Astrocyte (in vitro differentiated cells and primary cell): Measurements from ENCODE around the gene MTHFS. TPM values are rescaled to one million over a fixed set of nuclear protein-coding genes. Genes with fewer than 3 reads are reported as not detected.
A peak's percentile ranks its signal among the peaks of the same experiment; 100 is the strongest.
"Not testable (repeated sequence)": the region's sequence is repeated elsewhere in the genome, so short reads cannot be mapped to it uniquely, and the experiment has no call there.

Source experiments
- DNase-seq: peaks from one replicate; pipeline ENCODE4 v3.0.0-alpha.2; 2010; ENCODE audit warnings: low read depth
- FAIRE-seq: peaks from 2 replicates; lab custom pipeline; 2011; peaks lifted over from hg19 to GRCh38; lab: Jason Lieb, UNC
- H2AFZ ChIP-seq: 2 replicates; pipeline ENCODE4 v1.6.0; 2012; ENCODE audit warnings: low read depth, low read length, inconsistent platforms
- H3K27ac ChIP-seq: 2 replicates; pipeline ENCODE4 v1.5.1; 2011; ENCODE audit warnings: low read depth, low read length, inconsistent platforms
- H3K27me3 ChIP-seq: 2 replicates; pipeline ENCODE4 v1.6.0; 2011; ENCODE audit warnings: low read length, inconsistent platforms; ENCODE audit not compliant: insufficient read depth
- H3K36me3 ChIP-seq: 2 replicates; pipeline ENCODE4 v1.5.1; 2011; ENCODE audit warnings: low read length, inconsistent platforms; ENCODE audit not compliant: insufficient read depth
- H3K4me1 ChIP-seq: 2 replicates; pipeline ENCODE4 v1.5.1; 2011; ENCODE audit warnings: low read length, inconsistent platforms; ENCODE audit not compliant: insufficient read depth
- H3K4me2 ChIP-seq: 2 replicates; pipeline ENCODE4 v1.6.0; 2012; ENCODE audit warnings: low read length, inconsistent platforms
- H3K4me3 ChIP-seq: 2 replicates; pipeline ENCODE4 v1.5.1; 2011; ENCODE audit warnings: low read depth, mild to moderate bottlenecking, low read length, inconsistent platforms; ENCODE audit not compliant: insufficient read depth
- H3K79me2 ChIP-seq: 2 replicates; pipeline ENCODE4 v1.6.0; 2012; ENCODE audit warnings: mild to moderate bottlenecking, low read length, inconsistent platforms; ENCODE audit not compliant: insufficient read depth
- H3K9ac ChIP-seq: 2 replicates; pipeline ENCODE4 v1.6.0; 2012; ENCODE audit warnings: mild to moderate bottlenecking, low read length, inconsistent platforms
- H3K9me3 ChIP-seq: 2 replicates; pipeline ENCODE4 v1.5.1; 2012; ENCODE audit warnings: low read depth, mild to moderate bottlenecking, low read length, inconsistent platforms; ENCODE audit not compliant: insufficient read depth
- H4K20me1 ChIP-seq: 2 replicates; pipeline ENCODE4 v1.6.0; 2012; ENCODE audit warnings: low read length, inconsistent platforms; ENCODE audit not compliant: insufficient read depth
- H3K27ac Mint-ChIP-seq: one replicate; pipeline ENCODE4 v1.8.0; 2021; ENCODE audit warnings: mild to moderate bottlenecking, mixed read lengths; ENCODE audit not compliant: unreplicated experiment
- H3K27me3 Mint-ChIP-seq: one replicate; pipeline ENCODE4 v1.8.0; 2021; ENCODE audit warnings: low read depth, mixed read lengths; ENCODE audit not compliant: unreplicated experiment
- H3K36me3 Mint-ChIP-seq: one replicate; pipeline ENCODE4 v1.8.0; 2021; ENCODE audit warnings: low read depth, mixed read lengths; ENCODE audit not compliant: unreplicated experiment
- H3K4me1 Mint-ChIP-seq: one replicate; pipeline ENCODE4 v1.8.0; 2021; ENCODE audit warnings: low read depth, mixed read lengths; ENCODE audit not compliant: unreplicated experiment
- H3K4me3 Mint-ChIP-seq: one replicate; pipeline ENCODE4 v1.8.0; 2021; ENCODE audit warnings: mild to moderate bottlenecking, moderate library complexity, mixed read lengths; ENCODE audit not compliant: unreplicated experiment
- H3K9me3 Mint-ChIP-seq: one replicate; pipeline ENCODE4 v1.8.0; 2021; ENCODE audit warnings: mild to moderate bottlenecking, mixed read lengths; ENCODE audit not compliant: unreplicated experiment
- CTCF ChIP-seq: IDR thresholded peaks from 2 replicates; pipeline ENCODE4 v1.5.1; 2011; ENCODE audit warnings: low read depth, mild to moderate bottlenecking, inconsistent platforms, low read length, moderate library complexity; ENCODE audit not compliant: insufficient read depth
- EZH2 ChIP-seq: IDR thresholded peaks from 2 replicates; pipeline ENCODE4 v1.6.1; 2012; ENCODE audit warnings: mild to moderate bottlenecking, low read length, inconsistent platforms; ENCODE audit not compliant: insufficient read depth
- total RNA-seq: library from RNA; stranded (reverse); gene quantifications from 2 replicates; pipeline ENCODE4 v1.2.1, GENCODE V29; 2021

The MTHFS gene
- total RNA-seq, 1 donor from 2014 or later = 20.0 TPM

- FAIRE-seq (no peak), DNase-seq (no peak)
- H2AFZ ChIP-seq = no peak overlapping the region
- H3K27ac Mint-ChIP-seq = no peak overlapping the region
- no peaks in the 10 kb centered on the region for H3K27me3 Mint-ChIP-seq
- no peak overlapping the region for H3K4me2 ChIP-seq
- peaks cover 7% of the 10 kb centered on the region for H3K4me1 Mint-ChIP-seq
- peaks cover 28% of the 10 kb centered on the region for H3K79me2 ChIP-seq
- H3K4me1 ChIP-seq = peaks cover 5% of the 10 kb centered on the region
- TF ChIP-seq CTCF = no peak
- no peak for TF ChIP-seq EZH2
- H3K4me3 ChIP-seq = no peak overlapping the region
- peaks cover 62% of the 10 kb centered on the region for H3K36me3 Mint-ChIP-seq
- no peaks in the 10 kb centered on the region for H3K27me3 ChIP-seq
- H3K4me3 Mint-ChIP-seq = no peak overlapping the region
- H4K20me1 ChIP-seq = peaks cover 10% of the 10 kb centered on the region
- H3K9me3 ChIP-seq = peaks cover 29% of the 10 kb centered on the region
- no peak overlapping the region for H3K27ac ChIP-seq
- H3K9me3 Mint-ChIP-seq = peaks cover 51% of the 10 kb centered on the region
- peaks cover 2% of the 10 kb centered on the region for H3K36me3 ChIP-seq
- H3K9ac ChIP-seq = no peak overlapping the region
Measured at GRCh38 chr15:79918278-79918677, 21.5 kb upstream of the MTHFS start.

GRCh38 chr15:79916502-79917132 lies 19.8 kb upstream of the MTHFS start:
- Histone ChIP-seq H3K4me3 (no peak overlapping the region), H3K4me2 (no peak overlapping the region), H3K9ac (no peak overlapping the region), H3K4me1 (no peaks in the 10 kb centered on the region), H3K27ac (no peak overlapping the region), H3K27me3 (no peaks in the 10 kb centered on the region), H4K20me1 (no peaks in the 10 kb centered on the region), H3K36me3 (peaks cover 2% of the 10 kb centered on the region), H3K9me3 (peaks cover 29% of the 10 kb centered on the region), H2AFZ (no peak overlapping the region), H3K79me2 (peaks cover 12% of the 10 kb centered on the region)
- H3K4me3 Mint-ChIP-seq = no peak overlapping the region
- no peak overlapping the region for H3K27ac Mint-ChIP-seq
- DNase-seq = no peak
- TF ChIP-seq EZH2 (no peak), CTCF (no peak)
- peaks cover 4% of the 10 kb centered on the region for H3K4me1 Mint-ChIP-seq
- H3K36me3 Mint-ChIP-seq = peaks cover 67% of the 10 kb centered on the region
- no peak for FAIRE-seq
- H3K27me3 Mint-ChIP-seq = no peaks in the 10 kb centered on the region
- H3K9me3 Mint-ChIP-seq = peaks cover 48% of the 10 kb centered on the region

GRCh38 chr15:79915776-79916501 lies 19.1 kb upstream of the MTHFS start:
- H4K20me1 ChIP-seq, H2AFZ ChIP-seq, H3K9ac ChIP-seq, H3K4me2 ChIP-seq, H3K27me3 Mint-ChIP-seq, H3K27me3 ChIP-seq, H3K4me3 ChIP-seq, H3K4me1 Mint-ChIP-seq, DNase-seq, H3K79me2 ChIP-seq, H3K36me3 ChIP-seq, H3K4me3 Mint-ChIP-seq, H3K4me1 ChIP-seq, FAIRE-seq, H3K27ac ChIP-seq: not testable (repeated sequence)
- Mint-ChIP-seq H3K9me3 (peaks cover 42% of the 10 kb centered on the region), H3K36me3 (peaks cover 62% of the 10 kb centered on the region), H3K27ac (peak overlapping the region; percentile 18)
- H3K9me3 ChIP-seq = peaks cover 29% of the 10 kb centered on the region
